H4 (cell line): Measurements from ENCODE around the gene KCNIP3. TPM values are rescaled to one million over a fixed set of nuclear protein-coding genes. Genes with fewer than 3 reads are reported as not detected.
"Not testable (repeated sequence)": the region's sequence is repeated elsewhere in the genome, so short reads cannot be mapped to it uniquely, and the experiment has no call there.

ENCODE experiments used
- DNase-seq: peaks from one replicate; pipeline ENCODE4 v3.0.0-alpha.2; 2015; ENCODE audit warnings: low spot score
- total RNA-seq: library from RNA; depleted of rRNA; stranded (reverse); fragments of >200 nt; shearing (Covaris generic); gene quantifications from 2 replicates; pipeline ENCODE4 v1.2.3, GENCODE V29; 2014; rRNA removed

Gene KCNIP3
- 4.3 and 6.1 TPM in 2 replicates for total RNA-seq

DNA sequence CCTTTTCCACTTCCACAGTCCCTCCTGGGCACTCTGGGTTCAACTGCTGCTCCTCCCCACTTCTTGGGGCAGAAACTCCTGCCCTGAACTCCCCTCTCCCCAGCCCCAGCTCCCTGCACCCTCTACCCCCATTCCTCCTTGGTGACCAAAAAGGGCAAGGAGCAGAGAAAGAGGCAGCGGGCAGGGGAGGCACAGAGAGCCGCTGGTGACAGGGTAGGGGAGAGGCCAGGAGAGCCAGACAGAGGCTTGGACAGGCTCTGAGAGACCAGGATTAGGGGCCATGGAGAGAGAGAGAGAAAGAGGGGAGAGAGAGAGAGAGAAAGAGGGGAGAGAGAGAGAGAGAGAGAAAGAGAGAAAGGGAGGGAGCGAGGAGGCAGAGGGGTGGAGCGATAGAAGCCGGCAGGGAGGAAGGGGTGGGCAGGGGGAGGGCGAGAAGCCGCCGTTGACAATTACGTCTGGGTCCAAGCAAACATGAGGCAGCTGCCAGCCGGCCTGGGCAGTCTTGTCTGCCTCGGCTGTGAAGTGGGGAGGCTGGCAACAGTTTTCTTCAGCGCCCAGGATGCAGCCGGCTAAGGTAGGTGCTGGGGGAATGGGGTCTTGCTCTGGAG is at the start of gene KCNIP3:
TSS of gene KCNIP3 (plus strand) at position 468 of the 608 bp plus-strand sequence. CDS start at position 560, 92 bp downstream.
- no peak for DNase-seq

GRCh38 chr2:95258271-95258670 is 38.9 kb upstream of the KCNIP3 start:
- no peak for DNase-seq

DNA sequence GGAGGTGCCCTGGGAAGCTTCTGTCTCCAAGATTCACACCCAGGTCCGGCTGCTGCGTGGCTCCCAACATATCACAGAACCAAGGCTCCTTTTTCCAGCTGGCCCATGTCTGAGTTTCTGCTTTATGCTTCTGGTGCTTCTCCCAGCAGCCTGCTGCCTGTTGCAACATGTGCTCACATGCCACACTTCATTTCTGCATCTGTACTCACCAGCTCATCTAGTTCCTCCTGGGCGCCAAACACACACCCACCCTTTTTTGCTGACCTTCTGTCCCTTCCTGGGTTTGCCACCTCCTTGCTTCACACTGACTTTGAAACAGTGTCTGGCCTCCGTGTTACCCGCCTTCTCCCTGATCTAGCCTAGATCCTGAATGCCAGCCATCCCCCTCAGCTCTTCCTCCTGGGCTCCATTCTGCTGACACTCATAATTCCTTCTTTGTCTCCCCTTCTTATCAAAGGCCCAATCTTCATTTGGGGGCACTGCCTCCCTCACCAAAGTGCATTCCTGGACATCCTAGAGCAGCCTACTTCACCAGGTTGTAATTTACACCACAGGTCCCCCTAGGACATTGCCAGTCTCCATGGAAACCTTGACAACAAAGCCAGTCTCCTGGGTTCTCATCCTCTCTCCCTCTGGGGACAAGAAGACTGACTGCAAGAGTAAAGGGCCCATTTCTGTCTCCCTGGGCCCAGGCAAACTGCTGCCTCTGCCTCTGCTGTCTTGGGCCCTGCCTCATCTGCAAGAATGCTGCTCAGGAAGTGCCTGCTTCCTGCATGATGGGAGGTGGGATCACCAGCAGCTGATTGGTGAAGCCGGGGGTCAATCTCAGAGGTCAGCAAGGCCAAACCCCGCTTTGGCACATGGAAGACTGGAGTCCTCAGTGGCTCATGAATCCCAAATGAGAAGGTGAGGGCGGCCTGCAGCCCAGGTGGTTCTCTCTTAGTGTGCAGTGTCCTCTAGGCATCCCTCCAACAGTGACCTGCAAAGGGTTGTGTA is 36.8 kb upstream of the KCNIP3 start:
- no peak for DNase-seq

GRCh38 chr2:95261602-95262001 is 35.5 kb upstream of the KCNIP3 start:
- no peak for DNase-seq

- DNase-seq, result no peak
Observed at GRCh38 chr2:95262896-95263542, 34.1 kb upstream of the KCNIP3 start.

DNA sequence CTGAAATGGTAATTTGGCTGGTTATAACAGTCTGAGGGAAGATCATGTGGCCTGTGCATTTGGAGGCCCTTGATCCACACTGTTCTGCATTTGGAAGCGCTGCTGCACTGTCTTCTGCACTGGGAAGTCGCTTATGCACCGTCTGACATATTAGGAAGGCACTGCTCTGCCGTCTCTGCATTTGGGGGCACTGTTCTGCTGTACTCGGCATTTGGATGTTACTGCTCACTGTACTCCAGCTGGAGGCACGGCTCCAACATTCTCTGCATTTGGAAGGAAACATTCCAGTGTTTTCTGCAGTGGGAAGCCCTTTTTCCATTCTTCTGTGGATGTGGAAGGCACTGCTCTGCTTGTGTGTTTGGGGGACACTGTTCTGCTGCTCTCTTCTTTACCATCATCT is 32.5 kb upstream of the KCNIP3 start:
- DNase-seq, result no peak

GRCh38 chr2:95265182-95265581 is 32.0 kb upstream of the KCNIP3 start:
- DNase-seq, result no peak

- DNase-seq, result no peak
Observed at GRCh38 chr2:95266781-95267430, 30.2 kb upstream of the KCNIP3 start.

DNA sequence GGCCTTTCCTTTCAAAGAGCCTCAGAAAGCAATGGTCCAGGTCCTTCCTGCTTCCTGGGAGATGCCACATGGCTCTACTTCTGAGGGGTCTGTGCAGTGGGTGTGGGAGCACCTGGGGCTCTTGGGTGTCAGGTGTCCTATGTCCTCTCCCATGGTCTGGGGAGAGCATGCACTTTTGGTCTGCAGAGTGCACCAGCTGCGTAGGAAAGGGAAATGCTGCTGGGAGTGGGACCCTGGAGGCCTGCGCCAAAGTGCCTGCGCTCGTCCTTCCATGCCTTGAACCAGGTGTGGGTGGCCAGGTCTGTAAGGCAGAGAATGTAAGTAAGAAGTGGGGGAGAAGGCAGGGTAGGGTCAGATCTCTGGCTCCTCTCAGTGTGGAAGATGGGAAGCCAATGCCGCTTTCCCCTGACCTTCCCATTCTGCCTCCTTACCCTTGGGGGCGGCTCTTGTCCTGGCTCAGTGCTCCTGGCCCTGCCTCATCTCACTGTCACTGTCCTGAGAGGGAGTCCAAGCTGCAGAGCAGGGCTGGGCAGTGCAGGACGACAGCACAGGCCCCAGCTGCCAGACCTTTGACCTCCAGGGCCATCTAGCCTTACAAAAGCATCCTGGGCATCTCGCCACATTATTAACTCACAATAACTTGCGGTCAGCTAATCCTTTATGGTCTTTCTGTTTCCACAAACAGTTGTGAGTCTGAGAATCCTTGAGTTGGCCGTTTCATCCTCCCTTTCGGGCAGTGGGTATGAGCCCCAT is 29.5 kb upstream of the KCNIP3 start:
- no peak for DNase-seq

DNA sequence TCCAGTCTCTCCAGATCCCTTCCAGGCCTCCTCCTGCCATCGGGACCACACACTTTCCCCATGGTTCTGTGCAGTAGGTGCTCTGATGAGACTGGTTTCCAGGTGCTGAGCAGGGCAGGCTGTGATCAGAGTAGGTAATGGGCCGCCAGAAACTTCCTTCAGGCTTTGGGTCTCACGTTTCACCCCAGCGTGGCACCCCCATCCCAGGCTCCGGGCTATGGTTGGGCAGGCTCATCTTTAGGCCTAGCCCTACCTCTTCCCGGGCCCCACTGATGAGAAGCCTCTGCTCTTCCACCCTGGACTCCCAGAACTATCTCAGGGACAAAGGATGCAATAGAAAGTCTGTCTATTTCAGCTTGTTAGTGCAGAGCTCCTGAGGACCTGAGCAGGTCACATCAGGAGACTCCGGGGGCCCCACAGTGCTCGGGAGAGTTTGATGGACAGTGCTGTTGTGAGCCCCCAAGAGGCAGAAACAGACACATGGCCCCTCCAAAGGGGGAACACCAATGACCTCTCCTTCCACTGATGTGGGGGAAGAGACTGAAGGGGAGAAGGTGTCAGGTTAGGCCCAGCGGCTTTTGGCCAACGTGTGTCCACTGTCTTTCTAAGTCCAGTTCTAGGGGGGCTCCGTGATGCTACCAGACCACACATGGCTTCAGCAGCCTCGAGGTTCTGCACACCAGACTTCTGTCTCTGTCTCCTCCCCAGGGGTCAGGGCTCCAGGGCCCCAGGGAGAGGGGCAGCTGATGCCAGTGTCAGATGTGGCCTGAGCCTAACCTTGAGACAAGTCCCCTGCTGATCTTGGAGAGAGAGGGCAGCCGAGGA is 28.7 kb upstream of the KCNIP3 start:
- DNase-seq, result no peak

DNA sequence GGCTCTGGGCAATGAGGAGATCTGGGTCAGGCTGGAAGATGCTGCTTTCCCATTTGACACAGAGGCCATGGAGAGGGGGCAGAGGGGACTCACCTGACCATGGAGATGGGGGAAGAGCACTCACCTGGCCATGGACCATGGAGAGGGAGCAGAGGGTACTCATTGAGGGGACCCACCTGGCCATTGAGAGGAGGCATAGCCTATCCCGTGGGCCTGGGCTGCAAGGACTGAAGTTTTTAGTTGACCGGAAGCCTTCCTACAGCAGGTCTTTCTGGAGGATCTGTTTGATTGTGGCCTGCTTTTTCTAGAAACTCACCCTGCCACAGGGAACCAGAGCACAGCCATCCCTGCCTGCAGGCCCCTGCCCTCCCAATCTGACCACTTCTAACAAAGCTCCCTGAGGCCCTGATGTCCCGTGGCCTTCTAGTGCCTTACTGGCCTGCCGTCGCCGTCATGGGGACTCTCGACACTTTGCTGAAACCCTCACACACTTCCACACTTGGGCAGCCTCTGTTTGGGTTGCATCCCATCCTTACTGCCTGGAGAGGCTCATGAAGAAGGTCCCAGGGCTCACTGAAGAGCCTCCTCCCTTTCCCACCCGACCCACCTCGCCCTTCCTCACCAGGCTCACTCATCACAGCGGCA is 28.0 kb upstream of the KCNIP3 start:
- no peak for DNase-seq

GRCh38 chr2:95269745-95270144 is 27.4 kb upstream of the KCNIP3 start:
- not testable (repeated sequence) for DNase-seq

- no peak for DNase-seq
Observed at GRCh38 chr2:95270541-95271081, 26.5 kb upstream of the KCNIP3 start.

DNA sequence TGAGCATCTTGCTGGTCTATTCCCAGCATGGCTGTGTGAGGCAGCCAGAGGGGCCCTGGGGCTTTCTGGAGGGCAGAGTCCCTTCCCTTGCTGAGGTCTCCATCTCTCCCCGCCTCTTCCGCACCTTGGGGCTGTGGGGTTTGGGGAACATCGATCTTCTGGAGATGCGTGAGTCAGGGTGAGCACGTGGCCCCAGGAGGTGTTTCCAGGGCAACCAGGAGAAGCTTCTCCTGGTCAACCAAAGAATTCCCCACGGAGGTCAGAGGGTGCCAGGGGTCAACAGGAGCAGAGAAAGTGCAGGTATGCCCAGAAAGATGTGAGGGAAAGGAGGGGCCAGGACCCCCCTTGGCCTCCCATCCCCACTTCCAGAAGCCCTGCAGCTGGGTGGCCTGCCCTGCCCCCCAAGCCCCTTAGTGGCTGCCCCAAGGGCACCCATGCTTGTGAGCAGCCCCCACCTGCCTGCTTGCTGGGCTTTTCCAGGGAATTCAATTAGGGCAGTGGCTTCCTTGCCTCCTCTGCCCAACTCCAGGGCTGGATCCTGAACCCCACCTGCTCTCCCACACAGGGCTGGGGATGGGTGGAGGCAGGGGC is 25.7 kb upstream of the KCNIP3 start:
- DNase-seq, result no peak

DNA sequence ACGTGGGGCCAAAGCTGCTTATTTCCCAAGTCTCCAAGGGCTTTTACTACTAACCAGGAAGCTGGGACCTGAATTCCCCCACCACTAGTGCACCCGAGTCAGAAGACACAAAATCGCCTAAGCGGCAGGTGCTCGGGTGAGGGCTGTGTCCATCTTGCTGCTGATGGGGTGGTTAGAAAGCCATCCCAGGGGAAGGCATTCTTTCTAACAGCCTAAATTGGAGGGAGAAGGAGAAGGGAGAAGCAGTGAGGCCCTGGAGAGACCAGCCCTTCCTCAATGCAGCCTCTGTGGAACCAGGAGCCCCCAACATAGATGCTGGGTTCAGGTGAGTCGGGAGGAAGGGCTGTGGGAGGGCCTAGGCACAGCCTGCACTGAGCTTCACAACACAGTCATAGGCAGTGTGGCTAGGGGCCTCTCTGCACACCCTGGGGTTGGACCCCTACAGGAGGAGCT is 24.8 kb upstream of the KCNIP3 start:
- no peak for DNase-seq

DNA sequence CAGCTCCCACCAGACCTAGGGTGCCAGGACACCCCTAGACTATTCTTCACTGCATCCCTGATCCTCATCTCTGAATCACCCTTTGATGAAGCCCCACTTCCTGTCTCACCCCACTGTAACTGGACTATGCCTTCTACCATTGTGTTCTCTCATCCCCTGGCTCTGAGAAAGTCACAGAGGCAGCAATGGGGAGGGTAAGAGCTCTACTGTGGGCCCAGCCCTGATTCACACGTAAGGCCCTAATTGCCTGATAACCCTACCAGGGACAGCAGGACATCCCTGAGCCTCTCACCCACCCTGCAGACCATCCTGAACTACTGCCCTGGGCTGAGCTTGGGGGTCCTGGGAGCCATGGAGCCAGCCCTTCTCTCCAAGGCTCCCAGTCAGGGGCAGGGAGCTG is 24.4 kb upstream of the KCNIP3 start:
- DNase-seq, result no peak

DNA sequence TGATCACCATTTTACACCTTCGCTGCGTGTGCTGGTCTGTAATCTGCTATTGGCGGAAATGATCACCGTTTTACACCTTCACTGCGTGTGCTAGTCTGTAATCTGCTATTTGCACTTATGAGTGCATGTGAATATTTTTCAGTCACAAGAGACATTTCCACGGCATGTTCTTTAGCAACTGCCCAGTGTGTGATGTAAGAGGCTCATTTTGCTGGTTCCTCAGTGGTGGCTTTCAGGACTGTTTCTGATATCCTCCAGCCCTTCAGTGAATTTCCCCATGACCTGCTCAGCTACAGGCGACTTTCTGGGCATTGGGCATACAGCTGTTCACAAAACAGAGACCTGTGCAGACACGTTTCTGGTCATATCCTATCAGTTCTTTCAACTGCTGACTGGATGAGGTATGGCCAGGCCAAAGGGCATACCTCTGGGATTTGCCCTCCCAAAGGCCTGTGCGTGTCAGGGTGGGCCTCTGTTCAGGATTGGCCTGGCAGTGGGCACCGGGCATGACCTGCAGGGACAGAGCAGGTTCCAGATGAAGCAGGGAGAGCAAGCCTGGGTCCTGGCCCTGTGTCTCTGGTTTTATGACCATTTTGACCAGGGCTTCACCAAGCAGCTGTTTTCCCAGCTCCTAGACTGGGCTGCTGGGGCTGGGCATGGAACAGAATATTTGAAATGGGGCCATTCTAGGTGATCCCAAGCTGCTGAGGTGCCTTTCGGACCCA is 23.4 kb upstream of the KCNIP3 start:
- no peak for DNase-seq
